Progenitor cell of endocrine pancreas (in vitro differentiated cells): ENCODE measurements around the gene FAM83D. TPM values are rescaled to one million over a fixed set of nuclear protein-coding genes. Genes with fewer than 3 reads are reported as not detected.

Experiments
- DNase-seq: peaks from one replicate; pipeline ENCODE4 v3.0.0; 2021; ENCODE audit warnings: low spot score; ENCODE audit not compliant: unreplicated experiment
- H3K27ac Mint-ChIP-seq: 2 replicates; pipeline ENCODE4 v1.8.0; 2021; ENCODE audit warnings: mild to moderate bottlenecking, moderate library complexity, mixed read lengths
- H3K27me3 Mint-ChIP-seq: 2 replicates; pipeline ENCODE4 v1.8.0; 2021; ENCODE audit warnings: mixed read lengths
- H3K36me3 Mint-ChIP-seq: 2 replicates; pipeline ENCODE4 v1.8.0; 2022; ENCODE audit warnings: mixed read lengths; ENCODE audit not compliant: insufficient read depth
- H3K4me1 Mint-ChIP-seq: 2 replicates; pipeline ENCODE4 v1.8.0; 2021; ENCODE audit warnings: low read depth, mixed read lengths
- H3K4me3 Mint-ChIP-seq: 2 replicates; pipeline ENCODE4 v1.8.0; 2021; ENCODE audit warnings: low read depth, mild to moderate bottlenecking, moderate library complexity, mixed read lengths
- H3K9me3 Mint-ChIP-seq: 2 replicates; pipeline ENCODE4 v1.8.0; 2021; ENCODE audit warnings: low read depth, mixed read lengths
- CTCF ChIP-seq: fragments of 200-600 bp; sonication (generic); IDR thresholded peaks from one replicate; pipeline ENCODE4 v1.5.0; 2021; ENCODE audit warnings: antibody characterized with exemption, mild to moderate bottlenecking; ENCODE audit not compliant: unreplicated experiment
- total RNA-seq: library from RNA; stranded (reverse); gene quantifications from 2 replicates; pipeline ENCODE4 v1.2.1, GENCODE V29; 2021

Gene FAM83D
- total RNA-seq, 1 donor from 2014 or later: 12.6 TPM

GRCh38 chr20:38920411-38920810 is 5.8 kb upstream of the FAM83D start:
- Mint-ChIP-seq H3K36me3 (no peaks in the 10 kb centered on the region), H3K9me3 (peaks cover 4% of the 10 kb centered on the region), H3K4me1 (peaks cover 2% of the 10 kb centered on the region), H3K4me3 (no peak overlapping the region), H3K27me3 (peaks cover 9% of the 10 kb centered on the region), H3K27ac (no peak overlapping the region)
- no peak for TF ChIP-seq CTCF
- no peak for DNase-seq

- Mint-ChIP-seq H3K27ac (no peak overlapping the region), H3K9me3 (peaks cover 7% of the 10 kb centered on the region), H3K36me3 (no peaks in the 10 kb centered on the region), H3K27me3 (peaks cover 9% of the 10 kb centered on the region), H3K4me3 (no peak overlapping the region), H3K4me1 (peaks cover 2% of the 10 kb centered on the region)
- no peak for TF ChIP-seq CTCF
- DNase-seq: no peak
These were observed 5.4 kb upstream of the FAM83D start for GRCh38 chr20:38920851-38921250.

- Mint-ChIP-seq H3K9me3 (peaks cover 7% of the 10 kb centered on the region), H3K4me1 (peaks cover 9% of the 10 kb centered on the region), H3K36me3 (no peaks in the 10 kb centered on the region), H3K4me3 (no peak overlapping the region), H3K27ac (peak overlapping the region; percentile 15), H3K27me3 (peaks cover 6% of the 10 kb centered on the region)
- TF ChIP-seq CTCF: no peak
- no peak for DNase-seq
These were observed 1.5 kb upstream of the FAM83D start for GRCh38 chr20:38924718-38925117.

GRCh38 chr20:38926934-38927616 is 858 bp downstream of the FAM83D start:
- DNase-seq: no peak
- TF ChIP-seq CTCF: no peak
- H3K27ac Mint-ChIP-seq: peak overlapping the region; percentile 62
- peak overlapping the region; percentile 81 for H3K4me3 Mint-ChIP-seq
- peaks cover 8% of the 10 kb centered on the region for H3K4me1 Mint-ChIP-seq
- H3K9me3 Mint-ChIP-seq: peaks cover 7% of the 10 kb centered on the region
- H3K36me3 Mint-ChIP-seq: no peaks in the 10 kb centered on the region
- peaks cover 3% of the 10 kb centered on the region for H3K27me3 Mint-ChIP-seq

GRCh38 chr20:38927902-38928578 is 1.8 kb downstream of the FAM83D start:
- no peaks in the 10 kb centered on the region for H3K36me3 Mint-ChIP-seq
- peak overlapping the region; percentile 81 for H3K4me3 Mint-ChIP-seq
- peaks cover 3% of the 10 kb centered on the region for H3K27me3 Mint-ChIP-seq
- no peak overlapping the region for H3K27ac Mint-ChIP-seq
- DNase-seq: no peak
- no peak for TF ChIP-seq CTCF
- H3K4me1 Mint-ChIP-seq: peaks cover 9% of the 10 kb centered on the region
- H3K9me3 Mint-ChIP-seq: peaks cover 7% of the 10 kb centered on the region
